Suprapubic skin (tissue), 3 donors: ENCODE results near the gene OR52E5.

ENCODE experiments used
- POLR2AphosphoS5 ChIP-seq, 3 donors: sonication (generic); formaldehyde crosslinking; IDR thresholded peaks; one replicate each; pipeline ENCODE4 v1.6.1; 2017; ENCODE audit warnings: antibody characterized with exemption in 3 of 3
- TF ChIP-seq, protein P1 (sequence below), 2 donors: fragments of 200-600 bp in 1 of 2; fragments of 450-650 bp in 1 of 2; sonication (generic) in 1 of 2; IDR thresholded peaks; one replicate each; pipeline ENCODE4 v1.5.1; 2016 to 2019; ENCODE audit warnings: antibody characterized with exemption in 2 of 2, mild to moderate bottlenecking in 1 of 2, moderate library complexity in 1 of 2

DNA sequence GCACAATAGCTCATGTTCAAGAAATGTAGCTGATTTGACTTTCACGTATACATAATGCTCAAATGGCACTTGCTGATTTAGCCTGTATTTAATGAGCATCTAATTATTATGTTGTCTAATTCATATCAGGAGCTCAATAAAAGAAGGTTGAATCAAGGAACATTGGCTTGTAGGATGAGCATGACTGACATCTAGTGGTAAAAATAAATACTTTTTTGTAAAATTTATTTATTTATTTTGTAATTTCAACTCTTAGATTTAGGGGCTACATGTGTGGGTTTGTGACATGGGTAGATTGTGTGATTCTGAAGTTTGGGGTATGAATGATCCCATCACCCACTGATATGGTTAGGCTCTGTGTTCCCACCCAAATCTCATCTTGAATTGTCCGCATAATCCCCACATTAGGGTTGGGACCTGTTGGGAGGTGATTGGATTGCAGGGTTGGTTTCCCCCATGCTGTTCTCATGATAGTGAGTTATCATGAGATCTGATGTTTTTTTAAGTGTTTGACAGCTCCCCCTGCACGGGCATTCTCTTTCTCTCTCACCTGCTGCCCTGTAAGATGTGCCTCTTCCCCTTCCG is 1.7 kb upstream of the OR52E5 start:
- TF ChIP-seq, protein P1, sequence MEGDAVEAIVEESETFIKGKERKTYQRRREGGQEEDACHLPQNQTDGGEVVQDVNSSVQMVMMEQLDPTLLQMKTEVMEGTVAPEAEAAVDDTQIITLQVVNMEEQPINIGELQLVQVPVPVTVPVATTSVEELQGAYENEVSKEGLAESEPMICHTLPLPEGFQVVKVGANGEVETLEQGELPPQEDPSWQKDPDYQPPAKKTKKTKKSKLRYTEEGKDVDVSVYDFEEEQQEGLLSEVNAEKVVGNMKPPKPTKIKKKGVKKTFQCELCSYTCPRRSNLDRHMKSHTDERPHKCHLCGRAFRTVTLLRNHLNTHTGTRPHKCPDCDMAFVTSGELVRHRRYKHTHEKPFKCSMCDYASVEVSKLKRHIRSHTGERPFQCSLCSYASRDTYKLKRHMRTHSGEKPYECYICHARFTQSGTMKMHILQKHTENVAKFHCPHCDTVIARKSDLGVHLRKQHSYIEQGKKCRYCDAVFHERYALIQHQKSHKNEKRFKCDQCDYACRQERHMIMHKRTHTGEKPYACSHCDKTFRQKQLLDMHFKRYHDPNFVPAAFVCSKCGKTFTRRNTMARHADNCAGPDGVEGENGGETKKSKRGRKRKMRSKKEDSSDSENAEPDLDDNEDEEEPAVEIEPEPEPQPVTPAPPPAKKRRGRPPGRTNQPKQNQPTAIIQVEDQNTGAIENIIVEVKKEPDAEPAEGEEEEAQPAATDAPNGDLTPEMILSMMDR (IDR thresholded peaks at IDR 0.05) = peak in 1 of 2 donors; percentile 16
- no peak for TF ChIP-seq POLR2AphosphoS5 (IDR thresholded peaks at IDR 0.05)
